ENCODE measurements around the gene SGCD. TPM values are rescaled to one million over a fixed set of nuclear protein-coding genes. Genes with fewer than 3 reads are reported as not detected.

The SGCD gene
- total and polyA plus RNA-seq, 2 of the 4 experiments (the other 2 are of a cell fraction) = 5.8 to 10.6 TPM

- no peak overlapping the region for H3K56ac ChIP-seq (ENCODE audit: extremely low read depth, insufficient read depth, low read length)
- WGBS, 2 experiments (ENCODE audit: extremely low coverage in 2 of 2, insufficient read length in 1 of 2) = no CpG with 5 or more reads among the region's 1 CpG
- no TSS peak for BruUV-seq (replicated peaks)
- H3K79me1 ChIP-seq (ENCODE audit: low read depth in 1 of 2, low read length in 2 of 2) = peaks cover 0 to 5% of the 10 kb centered on the region in 2 experiments; a peak in 1 of 4 replicates
- peaks cover 14% of the 10 kb centered on the region for H3K4me1 ChIP-seq (ENCODE audit: control insufficient read depth, insufficient read depth, low read length)
- dilution Hi-C loops (cut with HindIII; ENCODE audit: low sequenced_read_pairs, unreplicated experiment) = no loop called here
- in situ Hi-C loops (cut with MboI; ENCODE audit: low sequenced_read_pairs) = no loop called here
- no peaks in the 10 kb centered on the region for H3K9me3 ChIP-seq (ENCODE audit: control insufficient read depth, insufficient read depth, low read length)
- H3K23ac ChIP-seq (ENCODE audit: low read depth, low read length) = no peak overlapping the region
- peak overlapping the region; percentile 17; the same call in 1 of the 2 replicates for H4K5ac ChIP-seq (ENCODE audit: low read depth, low read length)
- intact Hi-C loops (cut with micrococcal nuclease) = no loop called here
- no peak overlapping the region for H2AFZ ChIP-seq (replicated peaks; ENCODE audit: low read length, poor library complexity)
- POLR2A ChIA-PET (ENCODE audit: unreplicated experiment) = no interaction called here
- H3K4me2 ChIP-seq (ENCODE audit: low read depth, low read length) = no peak overlapping the region
- H2BK120ac ChIP-seq (ENCODE audit: low read depth, low read length) = no peak overlapping the region; the same call in 1 of the 2 replicates
- peak overlapping the region; percentile 98; the same call in 1 of the 2 replicates for H3K18ac ChIP-seq (ENCODE audit: low read depth, low read length)
- CTCF ChIA-PET = no interaction called here
- no peak overlapping the region for H3K4me3 ChIP-seq (ENCODE audit: insufficient read depth, low read depth, low read length)
- no peak overlapping the region for H2BK15ac ChIP-seq (ENCODE audit: low read depth, low read length)
- H3K9ac ChIP-seq (ENCODE audit: low read depth, low read length) = no peak overlapping the region
- H4K20me1 ChIP-seq (ENCODE audit: insufficient read depth, low read length) = no peaks in the 10 kb centered on the region
- H3K4ac ChIP-seq (ENCODE audit: low read depth, low read length) = no peak overlapping the region
- no peaks in the 10 kb centered on the region for H3K36me3 ChIP-seq (ENCODE audit: control insufficient read depth, insufficient read depth, low read length)
- H2BK20ac ChIP-seq (ENCODE audit: low read depth, low read length) = peak overlapping the region; percentile 70; the same call in 1 of the 2 replicates
- peak overlapping the region; percentile 29; the same call in 1 of the 2 replicates for H2AK5ac ChIP-seq (ENCODE audit: low read depth, low read length)
- H3K9me1 ChIP-seq (ENCODE audit: insufficient read depth, low read length) = peaks cover 4% of the 10 kb centered on the region; the same call in 1 of the 2 replicates
- no peak overlapping the region for H4K91ac ChIP-seq (ENCODE audit: insufficient read depth, low read depth, low read length)
- H3K14ac ChIP-seq (replicated peaks; ENCODE audit: low read depth, low read length) = no peak overlapping the region
- no peak overlapping the region for H3K27ac ChIP-seq (ENCODE audit: insufficient read depth, low read length)
- H2BK5ac ChIP-seq (ENCODE audit: low read depth, low read length, poor library complexity, severe bottlenecking) = no peak overlapping the region
- no peaks in the 10 kb centered on the region for H3K27me3 ChIP-seq (ENCODE audit: control insufficient read depth, insufficient read depth, low read length)
- no peak overlapping the region for H4K8ac ChIP-seq (ENCODE audit: low read depth in 2 of 2, low read length in 2 of 2)
- no peak overlapping the region for H2AK9ac ChIP-seq (replicated peaks; ENCODE audit: low read depth, low read length, poor library complexity)
- DNase-seq (no peak), ATAC-seq (ENCODE audit: low read depth) (no peak)
- no peak for TF ChIP-seq SMC3 (IDR thresholded peaks at IDR 0.05; ENCODE audit: low read depth, low read length)
- TF ChIP-seq CEBPB (IDR thresholded peaks at IDR 0.05; ENCODE audit: low read depth, low read length) = peak; percentile 38; the same call in 1 of the 2 replicates
Measured at GRCh38 chr5:156409834-156410233, 82.9 kb downstream of the SGCD start.

Measured in IMR-90 (cell line).